SK-N-SH (cell line): Measurements from ENCODE around the gene UGT1A7. TPM values are rescaled to one million over a fixed set of nuclear protein-coding genes. Genes with fewer than 3 reads are reported as not detected.

Experiments
- CTCF ChIA-PET: fragments of 300-600, 350-600 bp; formaldehyde crosslinking; extraction: SDS; loops from one replicate; lab custom pipeline; 2021; lab: Yijun Ruan, JAX
- POLR2A ChIA-PET: fragments of 350-600 bp; sonication (Branson Sonifier 250); formaldehyde crosslinking; extraction: SDS; loops from one replicate; lab custom pipeline; 2020; ENCODE audit warnings: antibody characterized with exemption, inconsistent platforms; lab: Yijun Ruan, JAX
- DNase-seq: peaks from one replicate; pipeline ENCODE4 v3.0.0; 2012
- H2AFZ ChIP-seq: fragments of 200-600 bp; sonication (generic); 2 replicates; pipeline ENCODE4 v1.8.1; 2016; ENCODE audit warnings: antibody characterized with exemption, mild to moderate bottlenecking, low read depth
- H3F3A ChIP-seq: fragments of 200-600 bp; sonication (generic); replicated peaks from 2 replicates; pipeline ENCODE3; 2016; ENCODE audit warnings: antibody characterized with exemption, mild to moderate bottlenecking; ENCODE audit not compliant: insufficient read depth
- H3K27ac ChIP-seq, 2 experiments: fragments of 200-500 bp in 1 of 2; fragments of 200-600 bp in 1 of 2; sonication (Bioruptor generic) in 1 of 2; sonication (generic), shearing (Covaris generic) in 1 of 2; 2 replicates each; pipeline versions ENCODE4 v1.5.1 to v1.6.1; 2014 to 2016; ENCODE audit warnings: low read depth in 2 of 2, inconsistent platforms in 1 of 2, low read length in 1 of 2, mild to moderate bottlenecking in 1 of 2, mixed read lengths in 1 of 2
- H3K27me3 ChIP-seq: fragments of 200-600 bp; sonication (generic), shearing (Covaris generic); 2 replicates; pipeline ENCODE4 v1.6.1; 2016; ENCODE audit warnings: mixed run types; ENCODE audit not compliant: insufficient read depth
- H3K36me3 ChIP-seq, 2 experiments: fragments of 200-500 bp in 1 of 2; fragments of 200-600 bp in 1 of 2; sonication (Bioruptor generic) in 1 of 2; sonication (generic) in 1 of 2; replicated peaks in 1 of 2; 2 replicates each; pipeline versions ENCODE3 to v1.5.1; 2014 to 2016; ENCODE audit warnings: low read length in 1 of 2, mild to moderate bottlenecking in 1 of 2; ENCODE audit not compliant: insufficient read depth in 2 of 2, control insufficient read depth in 1 of 2
- H3K4me1 ChIP-seq, 2 experiments: fragments of 200-500 bp in 1 of 2; fragments of 200-600 bp in 1 of 2; sonication (Bioruptor generic) in 1 of 2; sonication (generic), shearing (Covaris generic) in 1 of 2; 2 replicates each; pipeline versions ENCODE4 v1.5.1 to v1.6.1; 2014 to 2016; ENCODE audit warnings: low read depth in 1 of 2, low read length in 1 of 2, mixed run types in 1 of 2; ENCODE audit not compliant: insufficient read depth in 2 of 2, control insufficient read depth in 1 of 2
- H3K4me2 ChIP-seq: fragments of 200-600 bp; sonication (generic), shearing (Covaris generic); 2 replicates; pipeline ENCODE4 v1.6.1; 2017; ENCODE audit warnings: mixed run types
- H3K4me3 ChIP-seq, 2 experiments: fragments of 200-500 bp in 1 of 2; fragments of 200-600 bp in 1 of 2; sonication (Bioruptor generic) in 1 of 2; sonication (generic), shearing (Covaris generic) in 1 of 2; 2 replicates each; pipeline versions ENCODE4 v1.5.1 to v1.8.1; 2014 to 2016; ENCODE audit warnings: low read depth in 2 of 2, inconsistent platforms in 1 of 2, low read length in 1 of 2, mild to moderate bottlenecking in 1 of 2, mixed read lengths in 1 of 2, moderate library complexity in 1 of 2
- H3K79me2 ChIP-seq: fragments of 200-600 bp; sonication (generic); 2 replicates; pipeline ENCODE4 v1.8.1; 2017; ENCODE audit warnings: mild to moderate bottlenecking; ENCODE audit not compliant: insufficient read depth
- H3K9ac ChIP-seq: fragments of 200-600 bp; sonication (generic); 2 replicates; pipeline ENCODE4 v1.6.1; 2017; ENCODE audit warnings: mixed run types
- H3K9me2 ChIP-seq: fragments of 200-600 bp; sonication (generic); 2 replicates; pipeline ENCODE4 v1.6.1; 2017; ENCODE audit warnings: mixed run types
- H3K9me3 ChIP-seq: fragments of 200-600 bp; sonication (generic); 2 replicates; pipeline ENCODE4 v1.6.1; 2017; ENCODE audit warnings: mixed run types, mild to moderate bottlenecking, moderate library complexity
- H4K20me1 ChIP-seq: fragments of 200-600 bp; sonication (generic); 2 replicates; pipeline ENCODE4 v1.6.1; 2017; ENCODE audit warnings: mild to moderate bottlenecking, mixed run types; ENCODE audit not compliant: insufficient read depth
- EZH2phosphoT487 ChIP-seq: fragments of 200-600 bp; sonication (generic); IDR thresholded peaks from 2 replicates; pipeline ENCODE4 v1.6.1; 2017; ENCODE audit warnings: low read depth, mixed run types, mild to moderate bottlenecking, antibody characterized with exemption, moderate library complexity, borderline replicate concordance
- SMC3 ChIP-seq: IDR thresholded peaks from 2 replicates; pipeline ENCODE4 v1.6.1; 2012; ENCODE audit warnings: low read depth, low read length, improper control_type of control experiment
- TCF12 ChIP-seq: IDR thresholded peaks from 2 replicates; pipeline ENCODE4 v1.4.0; 2012
- WGBS: methylation state at CpG from one replicate; pipeline ENCODE4 v1.1.6; 2017; ENCODE audit warnings: low lambda C conversion rate; 5-methylcytosine and 5-hydroxymethylcytosine counted together
- polyA plus RNA-seq, 3 experiments: library from polyadenylated mRNA; depleted of rRNA; stranded (reverse); fragments of >200 nt; gene quantifications; 2 replicates each; pipeline ENCODE4 v1.2.3, GENCODE V29; 2012

The UGT1A7 gene
- polyA plus RNA-seq, 1 of the 3 experiments (the other 2 are of a cell fraction) = not detected

- Histone ChIP-seq H3K27ac (no peak overlapping the region), H3F3A (no peaks in the 10 kb centered on the region), H4K20me1 (no peaks in the 10 kb centered on the region), H3K9ac (no peak overlapping the region), H3K9me3 (no peaks in the 10 kb centered on the region), H3K4me1 (no peaks in the 10 kb centered on the region), H3K27me3 (no peaks in the 10 kb centered on the region), H3K4me2 (no peak overlapping the region), H3K9me2 (no peaks in the 10 kb centered on the region), H3K36me3 (no peaks in the 10 kb centered on the region), H3K4me3 (no peak overlapping the region), H2AFZ (no peak overlapping the region), H3K79me2 (no peaks in the 10 kb centered on the region)
- TF ChIP-seq EZH2phosphoT487 (no peak), TCF12 (no peak), SMC3 (no peak)
- ChIA-PET POLR2A (no interaction called here), CTCF (no interaction called here)
- WGBS = 93% methylated on average over 12 of the region's 21 CpGs
- DNase-seq = no peak
Observed at GRCh38 chr2:233822101-233822771, 140.5 kb downstream of the UGT1A7 start.

Other genes with a start within 250 kb of the UGT1A7 start
- gene USP40, start 115.1 kb upstream of the UGT1A7 start, polyA plus RNA-seq (2012; rRNA removed) = 36.8 and 37.0 TPM in 2 replicates
- gene UGT1A8, start 64.3 kb upstream of the UGT1A7 start, polyA plus RNA-seq (2012; rRNA removed) = not detected in 2 replicates
- not detected in 2 replicates for gene UGT1A10, start 45.5 kb upstream of the UGT1A7 start, polyA plus RNA-seq (2012; rRNA removed)
- gene UGT1A9, start 10.0 kb upstream of the UGT1A7 start, polyA plus RNA-seq (2012; rRNA removed) = not detected in 2 replicates
- not detected in 2 replicates for gene UGT1A6, start 11.0 kb downstream of the UGT1A7 start, polyA plus RNA-seq (2012; rRNA removed)
- not detected in 2 replicates for gene UGT1A5, start 31.0 kb downstream of the UGT1A7 start, polyA plus RNA-seq (2012; rRNA removed)
- not detected in 2 replicates for gene UGT1A4, start 36.8 kb downstream of the UGT1A7 start, polyA plus RNA-seq (2012; rRNA removed)
- not detected in 2 replicates for gene UGT1A3, start 47.1 kb downstream of the UGT1A7 start, polyA plus RNA-seq (2012; rRNA removed)
- gene UGT1A1, start 78.4 kb downstream of the UGT1A7 start, polyA plus RNA-seq (2012; rRNA removed) = not detected in 2 replicates
- 0.02 TPM in 1 of 2 replicates, not detected in the other for gene MROH2A, start 96.4 kb downstream of the UGT1A7 start, polyA plus RNA-seq (2012; rRNA removed)
- 13.2 and 16.5 TPM in 2 replicates for gene HJURP, start 172.6 kb downstream of the UGT1A7 start, polyA plus RNA-seq (2012; rRNA removed)
- gene TRPM8, start 235.5 kb downstream of the UGT1A7 start, polyA plus RNA-seq (2012; rRNA removed) = 0.85 and 1.6 TPM in 2 replicates